Left ventricle myocardium inferior (tissue), 1 donor: ENCODE data around the gene CAPN5. TPM values are rescaled to one million over a fixed set of nuclear protein-coding genes. Genes with fewer than 3 reads are reported as not detected.

ENCODE experiments used
- DNase-seq: peaks from one replicate; pipeline ENCODE4 v3.0.0-alpha.2; 2020
- H3K27ac ChIP-seq: fragments of 200-600 bp; replicated peaks from 2 replicates; pipeline ENCODE4 v1.8.0; 2021
- H3K27me3 ChIP-seq: fragments of 200-600 bp; 2 replicates; pipeline ENCODE4 v1.8.0; 2021; ENCODE audit warnings: low read depth
- H3K36me3 ChIP-seq: fragments of 200-600 bp; 2 replicates; pipeline ENCODE4 v1.8.0; 2021
- H3K4me1 ChIP-seq: fragments of 200-600 bp; 2 replicates; pipeline ENCODE4 v1.8.0; 2021
- H3K4me3 ChIP-seq: fragments of 200-600 bp; 2 replicates; pipeline ENCODE4 v1.8.0; 2021; ENCODE audit warnings: mild to moderate bottlenecking, moderate library complexity
- H3K9me3 ChIP-seq: fragments of 200-600 bp; replicated peaks from 2 replicates; pipeline ENCODE4 v1.8.0; 2021
- CTCF ChIP-seq: fragments of 200-600 bp; IDR thresholded peaks from 2 replicates; pipeline ENCODE4 v1.8.0; 2021; ENCODE audit warnings: antibody characterized with exemption, mild to moderate bottlenecking, borderline replicate concordance
- intact Hi-C: fragments of 100-400 bp; cut with micrococcal nuclease; formaldehyde crosslinking; loops from one replicate; pipeline ENCODE4 v1.11.0; 2022
- total RNA-seq: library from RNA; stranded (reverse); fragmentation: NEBNext Ultra II Directional; extraction: Animal tissue kit (Norgen Biotek cat#: 25700); gene quantifications from one replicate; pipeline ENCODE4 v1.2.1, GENCODE V29; 2021
- donor health status: DM: no; HTN: yes; CAD: no; lungs with severe emphysema.

Gene CAPN5
- total RNA-seq, 1 donor from 2014 or later: 2.3 TPM

GRCh38 chr11:77158041-77158695, 91.4 kb downstream of the CAPN5 start:
- no peak overlapping the region for H3K27ac ChIP-seq
- H3K9me3 ChIP-seq: no peaks in the 10 kb centered on the region
- intact Hi-C loops: no loop called here
- TF ChIP-seq CTCF: no peak
- no peaks in the 10 kb centered on the region for H3K36me3 ChIP-seq
- peaks cover 22% of the 10 kb centered on the region for H3K4me1 ChIP-seq
- no peak for DNase-seq
- H3K27me3 ChIP-seq: no peaks in the 10 kb centered on the region
- no peak overlapping the region for H3K4me3 ChIP-seq

- no peaks in the 10 kb centered on the region for H3K27me3 ChIP-seq
- no peak overlapping the region for H3K4me3 ChIP-seq
- H3K4me1 ChIP-seq: peaks cover 10% of the 10 kb centered on the region
- no peak overlapping the region for H3K27ac ChIP-seq
- intact Hi-C loops: no loop called here
- H3K36me3 ChIP-seq: no peaks in the 10 kb centered on the region
- DNase-seq: no peak
- H3K9me3 ChIP-seq: no peaks in the 10 kb centered on the region
- no peak for TF ChIP-seq CTCF
Measured at GRCh38 chr11:77159219-77159936, 92.6 kb downstream of the CAPN5 start.

- no peaks in the 10 kb centered on the region for H3K27me3 ChIP-seq
- intact Hi-C loops: no loop called here
- no peak overlapping the region for H3K4me3 ChIP-seq
- no peak for TF ChIP-seq CTCF
- DNase-seq: no peak
- no peaks in the 10 kb centered on the region for H3K9me3 ChIP-seq
- no peaks in the 10 kb centered on the region for H3K36me3 ChIP-seq
- no peak overlapping the region for H3K27ac ChIP-seq
- peaks cover 3% of the 10 kb centered on the region for H3K4me1 ChIP-seq
Measured at GRCh38 chr11:77159937-77160495, 93.2 kb downstream of the CAPN5 start.

- Histone ChIP-seq H3K4me1 (no peaks in the 10 kb centered on the region), H3K9me3 (no peaks in the 10 kb centered on the region), H3K27ac (no peak overlapping the region), H3K36me3 (no peaks in the 10 kb centered on the region), H3K4me3 (no peak overlapping the region), H3K27me3 (no peaks in the 10 kb centered on the region)
- intact Hi-C loops: no loop called here
- no peak for TF ChIP-seq CTCF
- DNase-seq: no peak
Measured at GRCh38 chr11:77163271-77163670, 96.5 kb downstream of the CAPN5 start.

GRCh38 chr11:77165066-77165465, 98.3 kb downstream of the CAPN5 start:
- DNase-seq: no peak
- Histone ChIP-seq H3K4me1 (no peaks in the 10 kb centered on the region), H3K4me3 (no peak overlapping the region), H3K27me3 (no peaks in the 10 kb centered on the region), H3K36me3 (no peaks in the 10 kb centered on the region), H3K9me3 (no peaks in the 10 kb centered on the region), H3K27ac (no peak overlapping the region)
- intact Hi-C loops: no loop called here
- no peak for TF ChIP-seq CTCF
